Stomach smooth muscle (tissue), 2 donors: ENCODE data around the gene EDEM2.
A peak's percentile ranks its signal among the peaks of the same experiment; 100 is the strongest.

Experiments
- H3K27ac ChIP-seq: one replicate; pipeline ENCODE4 v1.7.0; 2013; ENCODE audit warnings: mild to moderate bottlenecking, low read length, inconsistent platforms
- H3K27me3 ChIP-seq, 2 donors: one replicate each; pipeline ENCODE4 v1.7.0; 2013; ENCODE audit warnings: low read length in 2 of 2; ENCODE audit not compliant: insufficient read depth in 2 of 2, control insufficient read depth in 1 of 2
- H3K36me3 ChIP-seq, 2 donors: one replicate each; pipeline ENCODE4 v1.7.0; 2013; ENCODE audit warnings: low read length in 2 of 2; ENCODE audit not compliant: control insufficient read depth in 2 of 2, insufficient read depth in 2 of 2
- H3K4me1 ChIP-seq: one replicate; pipeline ENCODE4 v1.7.0; 2013; ENCODE audit warnings: low read length; ENCODE audit not compliant: control insufficient read depth, insufficient read depth
- H3K4me3 ChIP-seq, 2 donors: one replicate each; pipeline ENCODE4 v1.7.0; 2013; ENCODE audit warnings: low read length in 2 of 2
- H3K9ac ChIP-seq, 2 donors: one replicate each; pipeline ENCODE4 v1.7.0; 2013; ENCODE audit warnings: low read length in 2 of 2, mild to moderate bottlenecking in 1 of 2
- H3K9me3 ChIP-seq, 2 donors: one replicate each; pipeline ENCODE4 v1.7.0; 2013; ENCODE audit warnings: low read length in 2 of 2; ENCODE audit not compliant: control insufficient read depth in 2 of 2
- donor health status: healthy.
- donor health status: Pancreatic carcinoma.

Gene EDEM2

GRCh38 chr20:35145141-35145564 lies 2.0 kb downstream of the EDEM2 start:
- H3K36me3 ChIP-seq: peaks cover 6 to 12% of the 10 kb centered on the region in 2 donors
- no peak overlapping the region for H3K9ac ChIP-seq
- H3K9me3 ChIP-seq: no peaks in the 10 kb centered on the region
- H3K27me3 ChIP-seq: no peaks in the 10 kb centered on the region
- H3K4me3 ChIP-seq: no peak overlapping the region
- peaks cover 7% of the 10 kb centered on the region for H3K4me1 ChIP-seq
- H3K27ac ChIP-seq: no peak overlapping the region

GRCh38 chr20:35144694-35145093 lies 2.4 kb downstream of the EDEM2 start:
- Histone ChIP-seq H3K9me3 (no peaks in the 10 kb centered on the region), H3K27me3 (no peaks in the 10 kb centered on the region), H3K4me3 (no peak overlapping the region), H3K36me3 (peaks cover 6 to 12% of the 10 kb centered on the region in 2 donors), H3K4me1 (peaks cover 7% of the 10 kb centered on the region), H3K27ac (no peak overlapping the region), H3K9ac (no peak overlapping the region)

- H3K36me3 ChIP-seq: peaks cover 24 to 43% of the 10 kb centered on the region in 2 donors
- H3K9ac ChIP-seq: no peak overlapping the region
- no peak overlapping the region for H3K27ac ChIP-seq
- H3K4me1 ChIP-seq: peaks cover 4% of the 10 kb centered on the region
- no peak overlapping the region for H3K4me3 ChIP-seq
- no peaks in the 10 kb centered on the region for H3K9me3 ChIP-seq
- H3K27me3 ChIP-seq: no peaks in the 10 kb centered on the region
Measured at GRCh38 chr20:35135867-35136586, 11.1 kb downstream of the EDEM2 start.

- H3K4me3 ChIP-seq: no peak overlapping the region
- no peaks in the 10 kb centered on the region for H3K27me3 ChIP-seq
- H3K36me3 ChIP-seq: peaks cover 28 to 48% of the 10 kb centered on the region in 2 donors
- H3K9me3 ChIP-seq: no peaks in the 10 kb centered on the region
- peaks cover 4% of the 10 kb centered on the region for H3K4me1 ChIP-seq
- H3K27ac ChIP-seq: peak overlapping the region; percentile 41
- H3K9ac ChIP-seq: no peak overlapping the region
Measured at GRCh38 chr20:35134880-35135279, 12.3 kb downstream of the EDEM2 start.

GRCh38 chr20:35134472-35134871 lies 12.7 kb downstream of the EDEM2 start:
- no peak overlapping the region for H3K9ac ChIP-seq
- peaks cover 28 to 50% of the 10 kb centered on the region in 2 donors for H3K36me3 ChIP-seq
- no peak overlapping the region for H3K4me3 ChIP-seq
- H3K27me3 ChIP-seq: no peaks in the 10 kb centered on the region
- peaks cover 4% of the 10 kb centered on the region for H3K4me1 ChIP-seq
- H3K27ac ChIP-seq: peak overlapping the region; percentile 41
- H3K9me3 ChIP-seq: no peaks in the 10 kb centered on the region

- H3K27ac ChIP-seq: no peak overlapping the region
Measured at GRCh38 chr20:35133735-35134134, 13.4 kb downstream of the EDEM2 start.

GRCh38 chr20:35133031-35133430 lies 14.1 kb downstream of the EDEM2 start:
- Histone ChIP-seq H3K27me3 (no peaks in the 10 kb centered on the region), H3K4me3 (no peak overlapping the region), H3K9me3 (no peaks in the 10 kb centered on the region), H3K4me1 (peaks cover 4% of the 10 kb centered on the region), H3K36me3 (peaks cover 25 to 47% of the 10 kb centered on the region in 2 donors), H3K9ac (no peak overlapping the region), H3K27ac (no peak overlapping the region)

More at GRCh38 chr20:35133735-35134134, 13.4 kb downstream of the EDEM2 start:
- Histone ChIP-seq H3K4me3 (no peak overlapping the region), H3K9ac (no peak overlapping the region), H3K27me3 (no peaks in the 10 kb centered on the region), H3K36me3 (peaks cover 28 to 50% of the 10 kb centered on the region in 2 donors), H3K4me1 (peaks cover 4% of the 10 kb centered on the region), H3K9me3 (no peaks in the 10 kb centered on the region)

- Histone ChIP-seq H3K4me3 (no peak overlapping the region), H3K9ac (no peak overlapping the region), H3K27me3 (no peaks in the 10 kb centered on the region), H3K27ac (no peak overlapping the region), H3K4me1 (peaks cover 4% of the 10 kb centered on the region), H3K9me3 (no peaks in the 10 kb centered on the region), H3K36me3 (peaks cover 19 to 38% of the 10 kb centered on the region in 2 donors)
Measured at GRCh38 chr20:35131934-35132333, 15.2 kb downstream of the EDEM2 start.

- no peak overlapping the region for H3K27ac ChIP-seq
- peaks cover under 1% of the 10 kb centered on the region for H3K4me1 ChIP-seq
- H3K27me3 ChIP-seq: no peaks in the 10 kb centered on the region
- no peak overlapping the region for H3K9ac ChIP-seq
- H3K9me3 ChIP-seq: no peaks in the 10 kb centered on the region
- peaks cover 26 to 35% of the 10 kb centered on the region in 2 donors for H3K36me3 ChIP-seq
- no peak overlapping the region for H3K4me3 ChIP-seq
Measured at GRCh38 chr20:35129647-35130069, 17.5 kb downstream of the EDEM2 start.

GRCh38 chr20:35125753-35126152 lies 21.4 kb downstream of the EDEM2 start:
- H3K27ac ChIP-seq: no peak overlapping the region
- no peak overlapping the region for H3K9ac ChIP-seq
- H3K36me3 ChIP-seq: peaks cover 30 to 34% of the 10 kb centered on the region in 2 donors
- no peaks in the 10 kb centered on the region for H3K27me3 ChIP-seq
- H3K4me3 ChIP-seq: no peak overlapping the region
- no peaks in the 10 kb centered on the region for H3K9me3 ChIP-seq
- no peaks in the 10 kb centered on the region for H3K4me1 ChIP-seq

GRCh38 chr20:35122756-35123405 lies 24.3 kb downstream of the EDEM2 start:
- no peaks in the 10 kb centered on the region for H3K27me3 ChIP-seq
- peaks cover 35 to 48% of the 10 kb centered on the region in 2 donors for H3K36me3 ChIP-seq
- no peak overlapping the region for H3K27ac ChIP-seq
- no peak overlapping the region for H3K4me3 ChIP-seq
- no peaks in the 10 kb centered on the region for H3K9me3 ChIP-seq
- H3K9ac ChIP-seq: no peak overlapping the region
- no peaks in the 10 kb centered on the region for H3K4me1 ChIP-seq
